ENCODE data around the gene HMG20B. TPM values are rescaled to one million over a fixed set of nuclear protein-coding genes. Genes with fewer than 3 reads are reported as not detected.

HMG20B gene
- total RNA-seq, 1 experiment from 2014 or later, result 186 TPM

- no peak for TF ChIP-seq CTCF (IDR thresholded peaks at IDR 0.05 in 2 of 3, conservative IDR thresholded peaks at IDR 0.05 in 1 of 3; ENCODE audit: borderline replicate concordance in 1 of 3, insufficient read depth in 1 of 3, low read depth in 2 of 3, low read length in 2 of 3)
- TF ChIP-seq SRF (IDR thresholded peaks at IDR 0.05; ENCODE audit: low read depth), result no peak
- no peak for TF ChIP-seq REST (IDR thresholded peaks at IDR 0.05; ENCODE audit: low read depth)
- no peak for TF ChIP-seq ELF1 (IDR thresholded peaks at IDR 0.05; ENCODE audit: borderline replicate concordance, low read depth)
- no peak for TF ChIP-seq ZBTB33 (IDR thresholded peaks at IDR 0.05; ENCODE audit: extremely low read depth, insufficient replicate concordance, low read length)
- no peak for TF ChIP-seq EGR1 (IDR thresholded peaks at IDR 0.05; ENCODE audit: low read depth)
- no peak for TF ChIP-seq FOSL1 (IDR thresholded peaks at IDR 0.05; ENCODE audit: low read depth)
- no peak for TF ChIP-seq EZH2 (IDR thresholded peaks at IDR 0.05)
- TF ChIP-seq ZNF274 (IDR thresholded peaks at IDR 0.05; ENCODE audit: low read depth, low read length), result no peak
- no peak for TF ChIP-seq RAD21 (IDR thresholded peaks at IDR 0.05; ENCODE audit: low read depth)
- TF ChIP-seq POLR2A (IDR thresholded peaks at IDR 0.05; ENCODE audit: borderline replicate concordance, extremely low read depth, insufficient read depth, insufficient read length), result no peak
- no peak for TF ChIP-seq POLR2AphosphoS5 (IDR thresholded peaks at IDR 0.05; ENCODE audit: low read depth, low read length)
These were observed 46.9 kb downstream of the HMG20B start for GRCh38 chr19:3619631-3620012.

More at GRCh38 chr19:3619631-3620012, 46.9 kb downstream of the HMG20B start:
- Histone ChIP-seq H3K79me2 (ENCODE audit: insufficient read depth, low read length) (peaks cover 12% of the 10 kb centered on the region), H2AFZ (ENCODE audit: low read depth, low read length, poor library complexity, severe bottlenecking) (no peak overlapping the region), H3K9ac (ENCODE audit: low read length) (no peak overlapping the region), H3K9me3 (ENCODE audit: control insufficient read depth in 1 of 2, insufficient read depth in 1 of 2, low read depth in 1 of 2, low read length in 2 of 2) (no peaks in the 10 kb centered on the region), H3K4me3 (replicated peaks in 1 of 2; ENCODE audit: low read depth in 1 of 2, low read length in 2 of 2) (no peak overlapping the region), H3K27ac (ENCODE audit: low read depth, low read length) (no peak overlapping the region), H3K36me3 (ENCODE audit: control insufficient read depth in 1 of 2, insufficient read depth in 2 of 2, low read length in 2 of 2) (peaks cover 0 to 5% of the 10 kb centered on the region in 2 experiments; a peak in 2 of 4 replicates), H4K20me1 (ENCODE audit: insufficient read depth) (no peaks in the 10 kb centered on the region), H3K4me2 (ENCODE audit: low read length) (no peak overlapping the region), H3K27me3 (ENCODE audit: insufficient read depth, low read length) (no peaks in the 10 kb centered on the region), H3K4me1 (ENCODE audit: control insufficient read depth in 1 of 2, insufficient read depth in 2 of 2, low read length in 2 of 2) (no peaks in the 10 kb centered on the region; a peak in 2 of 4 replicates), H3K9me2 (ENCODE audit: insufficient read depth) (no peaks in the 10 kb centered on the region)
- ChIA-PET POLR2A (no interaction called here), CTCF (no interaction called here), RAD21 (ENCODE audit: low non-redundant PET in 1 of 2, low total read pairs in 2 of 2, uncharacterized antibody in 2 of 2, unreplicated experiment in 2 of 2) (no interaction called here)
- intact Hi-C loops (cut with micrococcal nuclease), result no loop called here
- no peak for DNase-seq (ENCODE audit: low read depth, low spot score)
- BruUV-seq (replicated peaks), result no TSS peak
- ATAC-seq, result no peak

Measured in HCT116 (cell line).